K562 (cell line): ENCODE data around the gene AKAP13. TPM values are rescaled to one million over a fixed set of nuclear protein-coding genes. Genes with fewer than 3 reads are reported as not detected.

Experiments
- CTBP1 ChIP-seq: fragments of 450-650 bp; IDR thresholded peaks from 2 replicates; pipeline ENCODE4 v1.6.1; 2016; ENCODE audit warnings: borderline replicate concordance
- FOXJ3 ChIP-seq: sonication (generic); formaldehyde crosslinking; IDR thresholded peaks from 2 replicates; pipeline ENCODE4 v1.4.0; 2020; ENCODE audit warnings: mild to moderate bottlenecking, missing genetic modification reagents
- GABPB1 ChIP-seq: sonication (generic); formaldehyde crosslinking; IDR thresholded peaks from 2 replicates; pipeline ENCODE4 v1.8.0; 2022; ENCODE audit warnings: mild to moderate bottlenecking, missing genetic modification reagents
- HOXB6 ChIP-seq: fragments of 250-450 bp; sonication (Bioruptor Pico); IDR thresholded peaks from 2 replicates; pipeline ENCODE4 v1.5.1; 2022; ENCODE audit warnings: mild to moderate bottlenecking, borderline replicate concordance
- LEF1 ChIP-seq: fragments of 450-650 bp; IDR thresholded peaks from 2 replicates; pipeline ENCODE4 v1.6.1; 2016; ENCODE audit warnings: mild to moderate bottlenecking
- MAZ ChIP-seq, 2 experiments: fragments of 450-650 bp in 1 of 2; sonication (generic) in 1 of 2; formaldehyde crosslinking; IDR thresholded peaks in 1 of 2; conservative IDR thresholded peaks in 1 of 2; 2 replicates each; pipeline versions ENCODE4 v1.4.0 to v1.5.0; 2020; ENCODE audit warnings: mild to moderate bottlenecking in 1 of 2, missing genetic modification reagents in 1 of 2
- NFYB ChIP-seq: IDR thresholded peaks from 2 replicates; pipeline ENCODE4 v1.6.1; 2011; ENCODE audit warnings: mild to moderate bottlenecking, moderate library complexity; ENCODE audit not compliant: insufficient read length; ENCODE audit errors: extremely low read depth
- NR3C1 ChIP-seq: sonication (generic); formaldehyde crosslinking; IDR thresholded peaks from 2 replicates; pipeline ENCODE4 v1.8.1; 2022; ENCODE audit warnings: missing genetic modification reagents
- NRF1 ChIP-seq, 2 experiments: fragments of 450-650 bp; IDR thresholded peaks in 1 of 2; conservative IDR thresholded peaks in 1 of 2; 2 replicates each; pipeline ENCODE4 v1.6.1; 2014; ENCODE audit warnings: mild to moderate bottlenecking in 2 of 2
- RFX1 ChIP-seq: fragments of 450-650 bp; IDR thresholded peaks from 2 replicates; pipeline ENCODE4 v1.6.1; 2016; ENCODE audit warnings: mild to moderate bottlenecking, moderate library complexity
- SRSF3 ChIP-seq: fragments of 200-400 bp; formaldehyde crosslinking; IDR thresholded peaks from 2 replicates; pipeline ENCODE4 v1.6.1; 2016; ENCODE audit warnings: mild to moderate bottlenecking, low read length, moderate library complexity; ENCODE audit not compliant: insufficient read depth
- TEAD4 ChIP-seq, 2 experiments: sonication (generic) in 1 of 2; formaldehyde crosslinking in 1 of 2; IDR thresholded peaks; 2 replicates each; pipeline versions ENCODE4 v1.6.1 to v1.8.0; 2012 to 2022; ENCODE audit warnings: borderline replicate concordance in 1 of 2, inconsistent platforms in 1 of 2, low read length in 1 of 2, mild to moderate bottlenecking in 1 of 2, missing genetic modification reagents in 1 of 2
- YBX1 ChIP-seq: fragments of 450-650 bp; IDR thresholded peaks from 2 replicates; pipeline ENCODE4 v1.7.1; 2016; ENCODE audit warnings: mild to moderate bottlenecking
- ZFPM2 ChIP-seq: fragments of 250-450 bp; sonication (Bioruptor Pico); IDR thresholded peaks from 2 replicates; pipeline ENCODE4 v1.5.1; 2022; ENCODE audit warnings: mild to moderate bottlenecking
- ZNF232 ChIP-seq: sonication (generic); formaldehyde crosslinking; IDR thresholded peaks from 2 replicates; pipeline ENCODE4 v1.8.0; 2022; ENCODE audit warnings: mild to moderate bottlenecking, missing genetic modification reagents
- ZNF253 ChIP-seq: fragments of 250-450 bp; sonication (Bioruptor Pico); conservative IDR thresholded peaks from 2 replicates; pipeline ENCODE4 v1.6.1; 2021; ENCODE audit warnings: mild to moderate bottlenecking
- ZNF668 ChIP-seq: fragments of 250-450 bp; sonication (Bioruptor Pico); IDR thresholded peaks from 2 replicates; pipeline ENCODE4 v1.8.0; 2022; ENCODE audit warnings: mild to moderate bottlenecking, inconsistent platforms
- polyA plus RNA-seq, 8 experiments: library from polyadenylated mRNA; depleted of rRNA in 4 of 8; stranded (reverse) in 5 of 8; unstranded in 3 of 8; fragments of >200 nt; fragmentation: Nextera tagmentation in 2 of 8; fragmentation: Illumina TruSeq in 1 of 8; extraction: Ambion mirVana in 2 of 8; extraction: Trizol in 1 of 8; gene quantifications; 2 replicates each; pipeline versions ENCODE4 v1.2.1 to v1.2.3, GENCODE V29; 2011 to 2014; ENCODE audit warnings: inconsistent platforms in 1 of 8, missing spikeins in 1 of 8
- total RNA-seq, 7 experiments: library from RNA; depleted of rRNA in 6 of 7; stranded (reverse); fragments of >200 nt in 6 of 7; fragmentation: Illumina TruSeq in 2 of 7; extraction: Trizol in 2 of 7; gene quantifications; 2 replicates each; pipeline versions ENCODE4 v1.2.1 to v1.2.3, GENCODE V29; 2011 to 2021; ENCODE audit warnings: low replicate concordance in 1 of 7
- TF ChIP-seq, protein P1 (sequence below): fragments of 250-450 bp; sonication (Bioruptor Pico); IDR thresholded peaks from 2 replicates; pipeline ENCODE4 v1.8.0; 2022; ENCODE audit warnings: moderate library complexity, mild to moderate bottlenecking, inconsistent platforms
- TF ChIP-seq, protein P2 (sequence below): fragments of 450-650 bp; IDR thresholded peaks from 2 replicates; pipeline ENCODE4 v1.6.1; 2016
- TF ChIP-seq, protein P3 (sequence below): sonication (generic); formaldehyde crosslinking; IDR thresholded peaks from 2 replicates; pipeline ENCODE4 v1.8.0; 2022; ENCODE audit warnings: mild to moderate bottlenecking, missing genetic modification reagents
- TF ChIP-seq, protein P4 (sequence below): conservative IDR thresholded peaks from 2 replicates; pipeline ENCODE4 v1.6.1; 2011; ENCODE audit warnings: low read depth, mild to moderate bottlenecking, low read length; ENCODE audit not compliant: control insufficient read depth
- TF ChIP-seq, protein P5 (sequence below), 2 experiments: fragments of 250-450 bp in 1 of 2; fragments of 450-650 bp in 1 of 2; sonication (Bioruptor Pico) in 1 of 2; IDR thresholded peaks; 2 replicates each; pipeline versions ENCODE4 v1.6.1 to v1.8.0; 2016 to 2021; ENCODE audit warnings: mild to moderate bottlenecking in 2 of 2, moderate library complexity in 2 of 2, missing compliant biosample characterization in 1 of 2, missing genetic modification characterization in 1 of 2

AKAP13 gene
- total and polyA plus RNA-seq, 9 of the 15 experiments (the other 6 are each of a cell fraction or from before 2014, with no cell fraction given), result 0.03 to 1.7 (median 0.42) TPM

DNA sequence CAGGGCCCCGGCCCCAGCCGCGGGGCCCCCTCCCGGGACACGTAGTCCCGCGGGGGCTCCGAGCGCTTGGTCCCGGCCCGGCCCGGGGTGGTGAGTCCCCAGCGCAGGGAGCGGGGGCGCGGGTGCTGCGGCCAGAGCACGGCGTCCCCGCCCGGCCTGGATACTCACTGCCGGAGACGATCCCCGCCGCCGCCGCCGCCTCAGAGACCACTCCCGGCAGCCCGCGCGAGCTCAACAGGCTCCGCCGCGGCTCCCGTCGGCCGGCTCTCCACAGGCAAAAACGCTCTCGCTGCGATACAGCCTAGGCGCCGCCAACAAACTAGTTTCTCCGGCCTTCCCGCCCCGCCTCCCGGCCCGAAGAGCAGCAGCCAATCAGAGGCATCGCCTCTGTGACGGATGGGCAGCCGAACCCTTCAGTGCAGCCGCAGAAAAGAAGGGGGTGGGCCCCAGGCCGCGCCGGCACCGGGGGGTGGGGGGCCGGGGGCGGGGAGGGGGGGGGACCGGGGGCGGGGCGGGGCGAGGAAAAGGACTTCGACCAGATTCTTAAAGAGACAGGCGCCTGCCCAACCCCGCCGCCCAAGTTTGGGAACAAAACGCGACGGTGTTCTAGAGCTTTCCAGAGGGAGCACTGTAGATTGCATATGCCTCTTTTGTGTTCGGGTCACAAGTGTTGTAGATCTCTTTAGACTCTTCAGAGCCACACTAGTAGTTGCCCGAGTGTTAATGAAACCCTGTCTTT is 414.4 kb downstream of the AKAP13 start, which contains the start of gene KLHL25 (continued):
- TF ChIP-seq NRF1 (conservative IDR thresholded peaks at IDR 0.05 in 1 of 2, IDR thresholded peaks at IDR 0.05 in 1 of 2) (peak in 1 of 2 experiments; percentile 37; a peak in 2 of 4 replicates), CTBP1 (0 out of 2 replicates have a peak, but pooled peaks have one; percentile 16), HOXB6 (CRISPR knock-in tag) (no peak), LEF1 (no peak), FOXJ3 (no peak), ZNF668 (CRISPR knock-in tag) (no peak), NFYB (peak; percentile 82), RFX1 (no peak), ZNF253 (CRISPR knock-in tag) (no peak), NR3C1 (CRISPR knock-in tag) (no peak), GABPB1 (CRISPR knock-in tag) (no peak), YBX1 (no peak), MAZ (CRISPR knock-in tag; conservative IDR thresholded peaks at IDR 0.05 in 1 of 2, IDR thresholded peaks at IDR 0.05 in 1 of 2) (peak; percentile 69 to 70; a peak in 2 of 4 replicates), SRSF3 (no peak), ZFPM2 (CRISPR knock-in tag) (no peak), ZNF232 (no peak), TEAD4 (IDR thresholded peaks at IDR 0.05; ENCODE audit: low read length) (no peak), TEAD4 (CRISPR knock-in tag; IDR thresholded peaks at IDR 0.05; ENCODE audit: borderline replicate concordance) (no peak)
- TF ChIP-seq, protein P1, sequence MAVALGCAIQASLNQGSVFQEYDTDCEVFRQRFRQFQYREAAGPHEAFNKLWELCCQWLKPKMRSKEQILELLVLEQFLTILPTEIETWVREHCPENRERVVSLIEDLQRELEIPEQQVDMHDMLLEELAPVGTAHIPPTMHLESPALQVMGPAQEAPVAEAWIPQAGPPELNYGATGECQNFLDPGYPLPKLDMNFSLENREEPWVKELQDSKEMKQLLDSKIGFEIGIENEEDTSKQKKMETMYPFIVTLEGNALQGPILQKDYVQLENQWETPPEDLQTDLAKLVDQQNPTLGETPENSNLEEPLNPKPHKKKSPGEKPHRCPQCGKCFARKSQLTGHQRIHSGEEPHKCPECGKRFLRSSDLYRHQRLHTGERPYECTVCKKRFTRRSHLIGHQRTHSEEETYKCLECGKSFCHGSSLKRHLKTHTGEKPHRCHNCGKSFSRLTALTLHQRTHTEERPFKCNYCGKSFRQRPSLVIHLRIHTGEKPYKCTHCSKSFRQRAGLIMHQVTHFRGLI (CRISPR knock-in tag), result no peak
- TF ChIP-seq, protein P2, sequence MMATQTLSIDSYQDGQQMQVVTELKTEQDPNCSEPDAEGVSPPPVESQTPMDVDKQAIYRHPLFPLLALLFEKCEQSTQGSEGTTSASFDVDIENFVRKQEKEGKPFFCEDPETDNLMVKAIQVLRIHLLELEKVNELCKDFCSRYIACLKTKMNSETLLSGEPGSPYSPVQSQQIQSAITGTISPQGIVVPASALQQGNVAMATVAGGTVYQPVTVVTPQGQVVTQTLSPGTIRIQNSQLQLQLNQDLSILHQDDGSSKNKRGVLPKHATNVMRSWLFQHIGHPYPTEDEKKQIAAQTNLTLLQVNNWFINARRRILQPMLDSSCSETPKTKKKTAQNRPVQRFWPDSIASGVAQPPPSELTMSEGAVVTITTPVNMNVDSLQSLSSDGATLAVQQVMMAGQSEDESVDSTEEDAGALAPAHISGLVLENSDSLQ, result peak; percentile 98
- TF ChIP-seq, protein P3, sequence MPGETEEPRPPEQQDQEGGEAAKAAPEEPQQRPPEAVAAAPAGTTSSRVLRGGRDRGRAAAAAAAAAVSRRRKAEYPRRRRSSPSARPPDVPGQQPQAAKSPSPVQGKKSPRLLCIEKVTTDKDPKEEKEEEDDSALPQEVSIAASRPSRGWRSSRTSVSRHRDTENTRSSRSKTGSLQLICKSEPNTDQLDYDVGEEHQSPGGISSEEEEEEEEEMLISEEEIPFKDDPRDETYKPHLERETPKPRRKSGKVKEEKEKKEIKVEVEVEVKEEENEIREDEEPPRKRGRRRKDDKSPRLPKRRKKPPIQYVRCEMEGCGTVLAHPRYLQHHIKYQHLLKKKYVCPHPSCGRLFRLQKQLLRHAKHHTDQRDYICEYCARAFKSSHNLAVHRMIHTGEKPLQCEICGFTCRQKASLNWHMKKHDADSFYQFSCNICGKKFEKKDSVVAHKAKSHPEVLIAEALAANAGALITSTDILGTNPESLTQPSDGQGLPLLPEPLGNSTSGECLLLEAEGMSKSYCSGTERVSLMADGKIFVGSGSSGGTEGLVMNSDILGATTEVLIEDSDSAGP (CRISPR knock-in tag), result peak; percentile 93
- TF ChIP-seq, protein P4, sequence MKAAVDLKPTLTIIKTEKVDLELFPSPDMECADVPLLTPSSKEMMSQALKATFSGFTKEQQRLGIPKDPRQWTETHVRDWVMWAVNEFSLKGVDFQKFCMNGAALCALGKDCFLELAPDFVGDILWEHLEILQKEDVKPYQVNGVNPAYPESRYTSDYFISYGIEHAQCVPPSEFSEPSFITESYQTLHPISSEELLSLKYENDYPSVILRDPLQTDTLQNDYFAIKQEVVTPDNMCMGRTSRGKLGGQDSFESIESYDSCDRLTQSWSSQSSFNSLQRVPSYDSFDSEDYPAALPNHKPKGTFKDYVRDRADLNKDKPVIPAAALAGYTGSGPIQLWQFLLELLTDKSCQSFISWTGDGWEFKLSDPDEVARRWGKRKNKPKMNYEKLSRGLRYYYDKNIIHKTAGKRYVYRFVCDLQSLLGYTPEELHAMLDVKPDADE, result no peak
- TF ChIP-seq, protein P5, sequence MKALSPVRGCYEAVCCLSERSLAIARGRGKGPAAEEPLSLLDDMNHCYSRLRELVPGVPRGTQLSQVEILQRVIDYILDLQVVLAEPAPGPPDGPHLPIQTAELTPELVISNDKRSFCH (CRISPR knock-in tag; IDR thresholded peaks at IDR 0.05), result no peak
- TF ChIP-seq, protein P5 (tag; IDR thresholded peaks at IDR 0.05), result no peak
